Daoy (cell line): ENCODE measurements around the gene ENTPD6. TPM values are rescaled to one million over a fixed set of nuclear protein-coding genes. Genes with fewer than 3 reads are reported as not detected.
"Not testable (repeated sequence)": the region's sequence is repeated elsewhere in the genome, so short reads cannot be mapped to it uniquely, and the experiment has no call there.

ENCODE experiments used
- DNase-seq: peaks from one replicate; pipeline ENCODE4 v3.0.0-alpha.2; 2015; ENCODE audit warnings: low read depth
- total RNA-seq: library from RNA; depleted of rRNA; stranded (reverse); fragments of >200 nt; shearing (Covaris generic); gene quantifications from 2 replicates; pipeline ENCODE4 v1.2.3, GENCODE V29; 2014

Gene ENTPD6
- total RNA-seq, 1 experiment from 2014 or later, result 28.9 TPM

DNA sequence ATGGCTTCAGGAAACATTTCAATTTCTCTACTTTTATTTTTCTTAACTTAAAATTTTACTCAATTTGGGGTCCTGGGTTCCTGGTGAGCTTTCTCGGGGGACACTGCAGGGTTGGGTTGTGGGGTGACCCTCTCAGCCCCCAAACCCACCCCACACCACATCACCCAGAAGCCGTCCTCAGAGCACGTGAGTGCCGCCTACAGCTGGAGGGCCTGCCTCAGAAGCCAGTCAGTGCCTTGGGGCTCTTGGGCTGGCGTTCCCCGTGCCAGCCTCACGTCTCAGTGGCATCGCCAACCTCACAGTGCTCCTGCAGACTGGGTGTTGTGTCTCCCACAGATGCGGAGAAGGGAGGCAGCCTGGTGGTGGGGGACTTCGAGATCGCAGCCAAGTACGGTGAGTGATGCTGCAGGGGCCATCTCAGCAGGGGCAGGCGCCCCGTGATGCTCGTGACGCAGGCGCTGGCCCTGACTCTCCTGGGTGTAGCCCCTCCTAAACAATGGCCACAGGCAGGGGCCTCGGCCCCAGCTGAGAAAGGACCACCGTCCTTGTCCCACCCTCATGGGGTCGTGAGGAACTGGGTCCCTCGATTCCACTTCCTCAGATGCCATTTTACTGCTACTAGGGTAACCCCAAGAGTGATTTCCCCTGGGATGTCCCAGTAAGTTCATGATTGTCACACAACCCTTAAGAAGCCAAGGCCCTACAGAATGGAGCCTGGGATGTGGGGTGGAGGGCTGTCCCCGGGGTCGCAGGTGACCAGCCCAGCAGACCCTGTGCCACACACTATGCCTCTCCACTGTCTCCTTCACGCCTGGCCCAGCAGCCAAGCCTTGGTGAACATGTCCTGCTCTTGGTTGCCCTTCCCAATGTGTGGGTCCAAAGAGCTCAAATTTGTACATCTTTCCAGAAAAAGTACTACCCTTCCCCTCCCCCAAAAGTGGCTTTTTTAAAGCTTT, 28.5 kb downstream of the ENTPD6 start:
- no peak for DNase-seq

DNA sequence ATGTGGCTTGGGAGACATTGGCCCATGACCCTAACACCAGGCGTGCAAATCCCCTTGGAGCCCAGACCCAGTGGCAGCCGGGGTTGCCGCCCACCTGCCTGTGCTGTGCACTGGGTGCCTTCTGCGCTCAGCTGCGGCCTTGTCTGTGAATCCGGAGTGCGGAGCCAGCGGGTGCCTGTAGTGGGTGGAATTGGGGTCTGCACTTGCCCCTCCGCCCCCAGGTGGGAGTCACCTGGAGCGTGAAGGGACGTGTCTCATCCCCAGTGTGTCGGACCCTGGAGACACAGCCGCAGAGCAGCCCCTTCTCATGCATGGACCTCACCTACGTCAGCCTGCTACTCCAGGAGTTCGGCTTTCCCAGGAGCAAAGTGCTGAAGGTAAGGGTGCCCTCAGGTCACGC, 29.4 kb downstream of the ENTPD6 start:
- DNase-seq, result no peak

DNA sequence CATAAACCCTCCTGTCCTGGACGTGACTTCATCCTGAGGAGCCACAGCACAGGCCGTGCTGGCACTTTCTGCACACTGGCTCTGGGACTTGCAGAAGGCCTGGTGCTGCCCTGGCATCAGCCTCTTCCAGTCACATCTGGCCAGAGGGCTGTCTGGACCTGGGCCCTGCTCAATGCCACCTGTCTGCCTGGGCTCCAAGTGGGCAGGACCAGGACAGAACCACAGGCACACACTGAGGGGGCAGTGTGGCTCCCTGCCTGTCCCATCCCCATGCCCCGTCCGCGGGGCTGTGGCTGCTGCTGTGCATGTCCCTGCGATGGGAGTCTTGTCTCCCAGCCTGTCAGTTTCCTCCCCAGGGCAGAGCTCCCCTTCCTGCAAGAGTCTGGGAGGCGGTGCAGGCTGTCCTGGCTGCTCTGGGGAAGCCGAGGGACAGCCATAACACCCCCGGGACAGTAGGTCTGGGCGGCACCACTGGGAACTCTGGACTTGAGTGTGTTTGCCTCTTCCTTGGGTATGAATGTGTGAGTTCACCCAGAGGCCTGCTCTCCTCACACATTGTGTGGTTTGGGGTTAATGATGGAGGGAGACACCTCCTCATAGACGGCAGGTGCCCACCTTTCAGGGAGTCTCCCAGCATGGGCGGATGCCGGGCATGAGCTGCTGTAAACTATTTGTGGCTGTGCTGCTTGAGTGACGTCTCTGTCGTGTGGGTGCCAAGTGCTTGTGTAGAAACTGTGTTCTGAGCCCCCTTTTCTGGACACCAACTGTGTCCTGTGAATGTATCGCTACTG, 30.3 kb downstream of the ENTPD6 start:
- DNase-seq, result no peak

GRCh38 chr20:25226433-25227316, 31.2 kb downstream of the ENTPD6 start:
- DNase-seq, result peak; percentile 40

DNA sequence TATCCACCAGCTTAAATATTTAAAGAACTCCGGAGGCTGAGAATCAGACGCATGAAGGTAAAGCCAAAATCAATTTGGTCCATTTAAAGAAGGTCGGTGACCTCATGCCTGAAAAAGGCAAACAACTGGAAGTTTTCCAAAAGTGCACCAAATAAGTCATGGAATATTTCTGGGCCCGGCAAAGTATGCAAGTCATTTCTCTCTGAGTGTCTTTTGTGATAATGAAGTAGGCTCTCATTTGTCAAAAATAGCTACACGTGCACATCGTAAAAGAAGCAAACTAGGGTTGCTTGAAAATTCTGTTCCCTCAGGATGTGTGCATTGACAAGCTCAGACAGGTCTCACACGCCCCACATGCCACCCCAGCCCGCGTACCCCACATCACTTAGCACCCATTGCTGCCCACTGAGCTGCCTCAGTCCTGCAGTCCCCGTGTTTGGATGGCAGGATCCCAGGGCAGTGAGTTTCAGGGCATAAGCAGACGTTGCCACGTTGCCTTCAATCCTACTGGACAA, 31.9 kb downstream of the ENTPD6 start:
- peak; percentile 63 for DNase-seq

GRCh38 chr20:25229486-25230165, 34.1 kb downstream of the ENTPD6 start:
- DNase-seq, result no peak

- no peak for DNase-seq
These were observed 34.8 kb downstream of the ENTPD6 start for GRCh38 chr20:25230166-25230831.

- DNase-seq, result peak; percentile 92
These were observed 37.7 kb downstream of the ENTPD6 start for GRCh38 chr20:25233016-25233772.

DNA sequence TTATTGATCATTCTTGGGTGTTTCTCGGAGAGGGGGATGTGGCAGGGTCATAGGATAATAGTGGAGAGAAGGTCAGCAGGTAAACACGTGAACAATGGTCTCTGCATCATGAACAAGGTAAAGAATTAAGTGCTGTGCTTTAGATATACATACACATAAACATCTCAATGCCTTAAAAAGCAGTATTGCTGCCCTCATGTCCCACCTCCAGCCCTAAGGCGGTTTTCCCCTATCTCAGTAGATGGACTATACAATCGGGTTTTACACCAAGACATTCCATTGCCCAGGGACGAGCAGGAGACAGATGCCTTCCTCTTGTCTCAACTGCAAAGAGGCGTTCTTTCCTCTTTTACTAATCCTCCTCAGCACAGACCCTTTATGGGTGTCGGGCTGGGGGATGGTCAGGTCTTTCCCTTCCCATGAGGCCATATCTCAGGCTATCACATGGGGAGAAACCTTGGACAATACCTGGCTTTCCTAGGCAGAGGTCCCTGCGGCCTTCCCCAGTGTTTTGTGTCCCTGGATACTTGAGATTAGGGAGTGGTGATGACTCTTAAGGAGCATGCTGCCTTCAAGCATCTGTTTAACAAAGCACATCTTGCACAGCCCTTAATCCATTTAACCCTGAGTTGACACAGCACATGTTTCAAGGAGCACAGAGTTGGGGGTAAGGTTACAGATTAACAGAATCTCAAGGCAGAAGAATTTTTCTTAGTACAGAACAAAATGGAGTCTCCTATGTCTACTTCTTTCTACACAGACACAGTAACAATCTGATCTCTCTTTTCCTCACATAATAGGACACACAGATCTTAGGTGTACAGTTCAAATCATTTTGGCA, 38.7 kb downstream of the ENTPD6 start:
- not testable (repeated sequence) for DNase-seq

- no peak for DNase-seq
These were observed 41.2 kb downstream of the ENTPD6 start for GRCh38 chr20:25236450-25237304.

DNA sequence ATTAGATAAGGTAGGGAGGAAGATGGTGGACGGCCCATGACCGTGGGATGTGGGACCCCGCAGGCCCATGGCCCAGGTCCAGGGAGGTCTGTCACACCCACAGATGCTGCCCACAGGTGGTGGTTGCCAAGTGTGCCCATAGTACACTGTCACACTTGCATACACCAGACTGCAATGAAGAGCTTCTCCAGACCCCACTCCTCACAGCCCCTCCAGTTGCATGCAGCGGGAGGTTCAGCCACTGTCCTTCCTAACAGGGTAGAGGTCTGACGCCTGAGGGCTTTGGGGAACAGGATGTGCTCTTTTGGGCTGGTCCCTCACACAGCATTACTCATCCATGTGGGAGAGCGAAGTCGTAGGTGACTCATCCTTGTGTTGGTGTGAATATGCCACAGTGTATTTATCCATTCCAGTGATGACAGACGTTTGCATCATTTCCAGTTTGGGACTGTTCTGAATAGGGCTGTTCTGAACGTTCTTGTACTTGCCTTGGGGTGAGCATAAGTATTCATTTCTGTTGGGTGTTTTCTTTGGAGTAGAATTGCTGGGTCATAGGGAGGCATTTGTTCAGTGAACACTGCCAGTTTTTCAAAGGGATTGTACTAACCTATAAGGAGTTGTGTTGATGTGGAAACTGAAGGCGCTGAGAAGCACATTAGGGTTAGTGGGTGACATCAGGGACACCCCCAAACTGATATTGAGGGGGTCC, 42.3 kb downstream of the ENTPD6 start:
- peak; percentile 98 for DNase-seq

DNA sequence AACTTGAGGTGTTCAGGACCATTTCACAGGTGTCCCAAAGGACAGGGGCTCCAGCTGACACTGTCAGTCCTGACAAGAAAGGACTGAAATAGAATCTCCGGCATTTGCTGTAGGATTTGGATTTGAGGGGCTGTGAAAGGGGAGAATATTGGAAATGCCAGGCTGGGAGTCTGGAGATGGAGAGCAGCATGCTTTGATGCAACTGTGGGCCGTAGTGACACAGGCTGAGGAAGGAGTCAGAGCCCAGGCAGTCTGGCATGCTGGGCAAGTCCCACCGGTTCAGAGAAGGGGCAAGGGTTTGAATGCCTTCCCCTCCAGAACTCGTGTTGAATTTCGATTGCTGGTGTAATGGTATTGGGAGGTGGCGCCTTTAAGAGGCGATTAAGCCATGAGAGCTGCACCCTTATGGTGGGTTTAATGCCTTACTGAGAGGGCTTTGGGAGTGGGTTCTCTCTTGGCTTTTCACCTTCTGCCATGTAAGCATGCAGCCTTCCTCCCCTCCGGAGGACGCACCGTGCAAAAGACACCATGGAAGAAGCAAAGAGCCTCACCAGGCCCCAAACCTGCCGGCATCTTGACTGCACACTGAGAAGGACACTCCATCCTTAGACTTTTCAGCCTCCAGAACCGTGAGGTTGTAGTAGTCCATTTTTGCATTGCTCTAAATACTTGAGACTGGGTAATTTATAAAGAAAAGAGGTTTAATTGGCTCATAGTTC, 43.0 kb downstream of the ENTPD6 start:
- peak; percentile 59 for DNase-seq

GRCh38 chr20:25239387-25240370, 44.2 kb downstream of the ENTPD6 start:
- no peak for DNase-seq

- not testable (repeated sequence) for DNase-seq
These were observed 45.5 kb downstream of the ENTPD6 start for GRCh38 chr20:25240851-25241658.
